ENCODE data around the gene SVOP.

The SVOP gene

GRCh38 chr12:108896817-108897216 is 124.1 kb downstream of the SVOP start:
- TF ChIP-seq, protein P1, sequence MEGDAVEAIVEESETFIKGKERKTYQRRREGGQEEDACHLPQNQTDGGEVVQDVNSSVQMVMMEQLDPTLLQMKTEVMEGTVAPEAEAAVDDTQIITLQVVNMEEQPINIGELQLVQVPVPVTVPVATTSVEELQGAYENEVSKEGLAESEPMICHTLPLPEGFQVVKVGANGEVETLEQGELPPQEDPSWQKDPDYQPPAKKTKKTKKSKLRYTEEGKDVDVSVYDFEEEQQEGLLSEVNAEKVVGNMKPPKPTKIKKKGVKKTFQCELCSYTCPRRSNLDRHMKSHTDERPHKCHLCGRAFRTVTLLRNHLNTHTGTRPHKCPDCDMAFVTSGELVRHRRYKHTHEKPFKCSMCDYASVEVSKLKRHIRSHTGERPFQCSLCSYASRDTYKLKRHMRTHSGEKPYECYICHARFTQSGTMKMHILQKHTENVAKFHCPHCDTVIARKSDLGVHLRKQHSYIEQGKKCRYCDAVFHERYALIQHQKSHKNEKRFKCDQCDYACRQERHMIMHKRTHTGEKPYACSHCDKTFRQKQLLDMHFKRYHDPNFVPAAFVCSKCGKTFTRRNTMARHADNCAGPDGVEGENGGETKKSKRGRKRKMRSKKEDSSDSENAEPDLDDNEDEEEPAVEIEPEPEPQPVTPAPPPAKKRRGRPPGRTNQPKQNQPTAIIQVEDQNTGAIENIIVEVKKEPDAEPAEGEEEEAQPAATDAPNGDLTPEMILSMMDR (IDR thresholded peaks at IDR 0.05; ENCODE audit: borderline replicate concordance, control extremely low read depth, extremely low read depth, insufficient read depth, missing control alignments) = no peak
- in situ Hi-C loops (cut with MboI; ENCODE audit: low sequenced_read_pairs, unreplicated experiment) = loop anchor here (25.0 kb wide), 1 partner anchor 190 kb away; the partner anchor contains the start of genes ALKBH2 and UNG
- no peak for DNase-seq (ENCODE audit: low spot score)

- no peak for DNase-seq (ENCODE audit: low spot score)
- in situ Hi-C loops (cut with MboI; ENCODE audit: low sequenced_read_pairs, unreplicated experiment) = loop anchor here (25.0 kb wide), 1 partner anchor 191 kb away; the partner anchor contains the start of genes ALKBH2 and UNG
- TF ChIP-seq, protein P1 (IDR thresholded peaks at IDR 0.05; ENCODE audit: borderline replicate concordance, control extremely low read depth, extremely low read depth, insufficient read depth, missing control alignments) = no peak
Observed at GRCh38 chr12:108896336-108896735, 124.5 kb downstream of the SVOP start.

- TF ChIP-seq, protein P1 (IDR thresholded peaks at IDR 0.05; ENCODE audit: borderline replicate concordance, control extremely low read depth, extremely low read depth, insufficient read depth, missing control alignments) = no peak
- in situ Hi-C loops (cut with MboI; ENCODE audit: low sequenced_read_pairs, unreplicated experiment) = loop anchor here (25.0 kb wide), 1 partner anchor 192 kb away; the partner anchor contains the start of genes ALKBH2 and UNG
- DNase-seq (ENCODE audit: low spot score) = no peak
Observed at GRCh38 chr12:108895220-108895802, 125.6 kb downstream of the SVOP start.

GRCh38 chr12:108890208-108890607 is 130.7 kb downstream of the SVOP start:
- in situ Hi-C loops (cut with MboI; ENCODE audit: low sequenced_read_pairs, unreplicated experiment) = loop anchor here (25.0 kb wide), 1 partner anchor 197 kb away; the partner anchor contains the start of genes ALKBH2 and UNG
- TF ChIP-seq, protein P1 (IDR thresholded peaks at IDR 0.05; ENCODE audit: borderline replicate concordance, control extremely low read depth, extremely low read depth, insufficient read depth, missing control alignments) = no peak
- no peak for DNase-seq (ENCODE audit: low spot score)

DNA sequence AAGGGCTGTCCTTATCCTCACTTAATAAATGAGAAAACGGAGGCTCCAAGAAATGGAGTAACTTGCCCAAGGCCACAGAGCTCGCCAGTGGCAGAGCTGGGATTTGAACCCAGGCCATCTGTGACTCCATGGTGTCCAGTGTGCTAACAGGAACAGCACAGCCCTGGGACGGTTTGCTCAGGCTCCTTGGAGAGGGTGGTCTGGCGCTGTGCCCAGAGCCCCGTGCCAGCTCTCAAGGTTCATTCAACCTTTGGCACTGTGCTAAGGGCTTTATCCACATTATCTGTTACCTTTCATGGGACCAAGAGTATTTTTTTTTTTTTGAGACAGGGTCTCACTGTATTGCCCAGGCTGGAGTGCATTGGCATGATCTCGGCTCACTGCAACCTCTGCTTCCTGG is 132.8 kb downstream of the SVOP start:
- TF ChIP-seq, protein P1 (IDR thresholded peaks at IDR 0.05; ENCODE audit: borderline replicate concordance, control extremely low read depth, extremely low read depth, insufficient read depth, missing control alignments) = no peak
- DNase-seq (ENCODE audit: low spot score) = no peak
- in situ Hi-C loops (cut with MboI; ENCODE audit: low sequenced_read_pairs, unreplicated experiment) = loop anchor here (25.0 kb wide), 1 partner anchor 199 kb away; the partner anchor contains the start of genes ALKBH2 and UNG

- TF ChIP-seq, protein P1 (IDR thresholded peaks at IDR 0.05; ENCODE audit: borderline replicate concordance, control extremely low read depth, extremely low read depth, insufficient read depth, missing control alignments) = no peak
- in situ Hi-C loops (cut with MboI; ENCODE audit: low sequenced_read_pairs, unreplicated experiment) = loop anchor here (25.0 kb wide), 1 partner anchor 200 kb away; the partner anchor contains the start of genes ALKBH2 and UNG
- no peak for DNase-seq (ENCODE audit: low spot score)
Observed at GRCh38 chr12:108886873-108887629, 133.8 kb downstream of the SVOP start.
